ENCODE measurements around the gene TMEM169.

- TF ChIP-seq YY1 (IDR thresholded peaks at IDR 0.05) (no peak), CTCF (IDR thresholded peaks at IDR 0.05; ENCODE audit: low read depth, low read length, missing input control) (no peak), ZBTB33 (IDR thresholded peaks at IDR 0.05) (no peak), REST (IDR thresholded peaks at IDR 0.05) (no peak), TAF1 (conservative IDR thresholded peaks at IDR 0.05) (no peak), MAX (IDR thresholded peaks at IDR 0.05) (no peak), ATF3 (IDR thresholded peaks at IDR 0.05) (no peak), NR2F2 (IDR thresholded peaks at IDR 0.05) (no peak), HNF4G (IDR thresholded peaks at IDR 0.05) (no peak)
These were observed 22.4 kb upstream of the TMEM169 start for GRCh38 chr2:216059233-216059834.
